H1 (cell line): ENCODE results near the gene SVIL. TPM values are rescaled to one million over a fixed set of nuclear protein-coding genes. Genes with fewer than 3 reads are reported as not detected.

Source experiments
- CHD1 ChIP-seq: IDR thresholded peaks from 2 replicates; pipeline ENCODE4 v1.6.1; 2012; ENCODE audit warnings: low read depth, low read length, improper control_type of control experiment
- EP300 ChIP-seq, 2 experiments: IDR thresholded peaks; 1 replicate in 1 of 2; 2 replicates in 1 of 2; pipeline ENCODE4 v1.6.1; 2011 to 2012; ENCODE audit warnings: low read depth in 2 of 2, low read length in 2 of 2, mild to moderate bottlenecking in 2 of 2, borderline replicate concordance in 1 of 2, inconsistent platforms in 1 of 2, moderate library complexity in 1 of 2
- KDM4A ChIP-seq: IDR thresholded peaks from one replicate; pipeline ENCODE4 v1.7.1; 2012; ENCODE audit warnings: low read depth, mild to moderate bottlenecking, moderate library complexity, low read length, inconsistent platforms; ENCODE audit not compliant: severe bottlenecking
- RXRA ChIP-seq: IDR thresholded peaks from 2 replicates; pipeline ENCODE4 v1.6.1; 2011; ENCODE audit warnings: low read depth, mild to moderate bottlenecking, low read length, moderate library complexity; ENCODE audit not compliant: insufficient read depth
- TBP ChIP-seq: IDR thresholded peaks from 2 replicates; pipeline ENCODE4 v1.6.1; 2011; ENCODE audit warnings: low read depth, low read length, improper control_type of control experiment
- polyA plus RNA-seq, 7 experiments: library from polyadenylated mRNA; depleted of rRNA in 3 of 7; stranded (reverse) in 5 of 7; unstranded in 2 of 7; fragments of >200 nt in 5 of 7; fragments of 200-250 nt in 2 of 7; gene quantifications; 1 replicate in 5 of 7; 2 replicates in 1 of 7; 4 replicates in 1 of 7; pipeline versions ENCODE4 v1.2.1 to v1.2.3, GENCODE V29; 2011 to 2013; ENCODE audit warnings: missing spikeins in 2 of 7, mixed read lengths in 2 of 7
- total RNA-seq: library from RNA; stranded (reverse); fragmentation: NEBNext Ultra II Directional; extraction: Animal tissue kit (Norgen Biotek cat#: 25700); gene quantifications from 2 replicates; pipeline ENCODE4 v1.2.1, GENCODE V29; 2021

The SVIL gene
- total and polyA plus RNA-seq, 2 of the 8 experiments (the other 6 are each of a cell fraction or from before 2014, with no cell fraction given) = 4.7 to 15.4 TPM

GRCh38 chr10:29469481-29470354 is 165.1 kb downstream of the SVIL start (continued):
- TF ChIP-seq CHD1 = no peak
- no peak for TF ChIP-seq EP300 (IDR thresholded peaks at IDR 0.05; ENCODE audit: borderline replicate concordance in 1 of 2, low read depth in 2 of 2, low read length in 2 of 2)
- no peak for TF ChIP-seq KDM4A
- no peak for TF ChIP-seq TBP
- no peak for TF ChIP-seq RXRA
